HG03575 (cell line): ENCODE results near the gene MVB12A.

Experiments used
- ATAC-seq: cut with Tn5 transposase; IDR thresholded peaks from one replicate; pipeline ENCODE4 v1.9.1; 2021; ENCODE audit not compliant: unreplicated experiment, insufficient number of reproducible peaks, low FRiP score; ENCODE audit errors: extremely low read depth

MVB12A gene

DNA sequence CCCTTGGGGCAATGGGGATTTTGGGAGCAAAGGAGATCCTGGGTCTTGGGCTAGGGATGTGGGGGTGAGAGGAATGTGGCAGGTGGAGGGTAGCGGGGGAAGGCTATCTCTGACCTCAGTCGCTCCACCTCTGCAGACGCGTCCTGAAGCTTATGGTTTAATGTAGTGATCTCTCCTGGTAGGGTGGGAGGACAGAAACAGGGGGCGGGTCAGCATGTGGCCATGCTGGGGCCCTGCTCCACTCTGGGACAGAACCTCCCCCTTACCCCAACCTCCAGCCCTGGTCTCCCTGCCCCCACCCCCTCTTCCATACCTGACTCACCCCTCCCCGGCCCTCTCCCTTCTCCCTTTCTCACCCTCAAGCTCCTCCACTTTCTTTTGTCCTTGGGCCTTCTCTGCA, 15.8 kb upstream of the MVB12A start:
- no peak for ATAC-seq

DNA sequence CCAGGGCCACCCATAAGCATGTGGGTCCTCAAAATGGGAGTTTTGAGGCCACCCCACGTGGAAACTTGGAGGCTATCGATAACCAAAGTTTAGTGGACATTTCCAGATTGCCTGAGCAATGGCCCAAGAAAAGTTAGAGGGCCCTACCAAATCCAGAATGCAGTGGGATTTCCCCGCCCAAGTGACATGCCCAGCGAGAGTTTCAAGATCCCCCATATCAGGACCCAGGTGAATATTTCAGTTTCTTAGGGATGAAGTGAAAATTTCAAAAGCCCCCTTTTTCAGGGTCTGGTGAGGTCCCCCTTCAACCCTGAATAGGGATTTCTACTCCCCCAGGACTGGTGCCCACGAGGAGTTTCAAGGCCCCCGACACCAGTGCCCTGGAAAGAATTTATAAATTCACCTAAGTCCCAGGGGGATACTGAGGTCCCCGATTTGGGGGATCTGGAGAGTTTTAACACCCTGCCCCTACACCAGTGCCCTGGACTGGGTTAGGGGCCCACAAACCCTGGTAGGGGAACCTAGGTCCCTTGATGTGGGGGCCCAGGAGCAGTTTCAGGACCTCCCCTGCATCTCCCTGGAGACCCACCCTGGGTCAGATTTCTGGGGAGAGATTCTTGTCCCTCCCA, 15.1 kb upstream of the MVB12A start:
- no peak for ATAC-seq

- no peak for ATAC-seq
Observed at GRCh38 chr19:17405250-17406045, 14.4 kb upstream of the MVB12A start, which contains the start of gene BST2. BST2 (minus strand) TSS chr19:17405630; CDS start chr19:17405575, 55 bp downstream.

DNA sequence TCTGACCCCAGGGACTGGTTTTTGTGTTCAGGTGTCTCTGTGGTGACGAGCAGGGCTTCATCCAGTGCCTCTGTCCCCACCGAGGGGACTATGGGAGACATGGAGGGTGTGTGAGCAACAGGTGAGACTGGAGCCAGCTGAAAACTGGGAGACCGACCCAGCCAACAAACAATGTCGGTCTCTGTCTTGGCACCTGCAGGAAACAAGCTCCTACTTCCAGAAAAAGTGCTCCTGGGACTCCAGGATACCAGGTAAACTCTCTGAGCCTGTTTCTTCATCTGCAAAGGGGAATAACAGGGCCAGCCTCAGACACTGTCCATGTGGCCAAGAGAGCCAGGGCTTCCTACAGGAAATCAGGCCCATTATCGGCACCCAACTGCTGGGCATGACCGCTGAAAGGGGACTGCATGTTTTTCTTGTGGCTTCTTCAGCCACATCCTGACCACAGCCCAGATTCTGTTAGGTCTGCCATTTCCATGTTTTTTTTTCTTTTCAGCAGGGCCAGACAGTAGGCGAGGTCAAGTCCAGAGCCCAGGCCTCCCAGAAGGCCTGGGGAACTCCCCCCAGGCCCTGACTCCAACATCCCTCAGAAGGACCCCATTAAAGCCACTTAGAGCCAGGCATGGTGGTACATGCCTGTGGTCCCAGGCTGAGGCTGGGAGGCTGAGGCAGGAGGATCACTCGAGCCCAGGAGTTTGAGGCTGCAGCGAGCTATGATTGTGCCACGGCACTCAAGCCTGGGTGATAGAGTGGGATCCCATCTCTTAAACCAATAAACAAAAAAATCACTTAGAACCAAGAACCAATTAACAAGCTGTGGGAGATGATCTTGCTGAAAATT, 13.6 kb upstream of the MVB12A start:
- ATAC-seq, result no peak

- ATAC-seq, result no peak
Observed at GRCh38 chr19:17406887-17407196, 13.0 kb upstream of the MVB12A start.

DNA sequence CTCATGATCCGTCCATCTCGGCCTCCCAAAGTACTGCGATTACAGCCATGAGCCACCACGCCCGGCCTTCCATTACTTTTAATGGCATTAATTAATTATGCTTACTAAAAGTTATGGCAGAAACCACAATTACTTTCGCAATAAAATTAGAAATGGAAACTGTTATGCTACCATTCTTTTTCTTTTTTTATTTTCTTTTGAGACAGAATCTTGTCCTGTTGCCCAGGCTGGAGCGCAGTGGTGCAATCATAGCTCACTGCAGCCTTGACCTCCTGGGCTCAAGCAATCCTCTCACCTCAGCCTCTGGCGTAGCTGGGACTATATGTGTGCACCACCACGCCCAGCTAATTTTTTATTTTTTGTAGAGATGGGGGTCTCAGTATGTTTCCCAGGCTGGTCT, 9.9 kb upstream of the MVB12A start:
- no peak for ATAC-seq

GRCh38 chr19:17411801-17412200, 8.0 kb upstream of the MVB12A start:
- no peak for ATAC-seq

DNA sequence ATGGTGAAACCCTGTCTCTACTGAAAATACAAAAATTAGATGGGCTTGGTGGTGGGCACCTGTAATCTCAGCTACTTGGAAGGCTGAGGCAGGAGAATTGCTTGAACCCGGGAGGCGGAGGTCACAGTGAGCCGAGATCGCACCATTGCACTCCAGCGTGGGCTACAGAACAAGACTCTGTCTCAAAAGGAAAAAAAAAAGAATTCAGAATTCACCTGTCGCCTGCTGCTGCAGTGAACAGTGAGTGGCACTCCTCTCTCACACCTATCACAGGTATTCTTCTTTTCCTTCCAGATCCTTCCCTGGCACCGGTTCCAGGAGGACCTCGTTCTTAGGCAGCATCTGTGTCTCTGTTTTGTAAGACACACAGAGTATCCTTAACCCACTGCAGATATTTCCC, 5.8 kb upstream of the MVB12A start:
- ATAC-seq, result no peak

DNA sequence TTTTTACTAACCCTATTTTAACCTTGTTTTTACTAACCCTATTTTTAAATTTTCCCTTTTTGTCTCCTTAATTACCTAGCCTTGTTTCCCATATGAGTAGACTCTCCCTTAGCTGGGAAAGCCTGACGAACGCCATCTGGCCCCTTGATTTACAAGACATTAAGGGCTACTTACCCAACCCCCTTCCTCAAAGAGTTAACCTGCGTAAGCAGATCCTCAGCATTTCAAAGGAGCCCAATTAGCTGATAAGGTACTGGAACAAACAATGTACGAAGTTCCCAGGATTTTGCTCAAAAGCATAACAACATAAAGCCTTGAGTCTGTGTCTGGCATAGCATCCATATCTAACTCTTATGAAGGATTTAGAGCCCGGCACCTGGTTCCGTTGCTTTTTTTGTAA, 4.7 kb upstream of the MVB12A start:
- ATAC-seq, result no peak

- ATAC-seq, result no peak
Observed at GRCh38 chr19:17418710-17419109, 1.1 kb upstream of the MVB12A start.

GRCh38 chr19:17419154-17419620, 660 bp upstream of the MVB12A start:
- no peak for ATAC-seq

DNA sequence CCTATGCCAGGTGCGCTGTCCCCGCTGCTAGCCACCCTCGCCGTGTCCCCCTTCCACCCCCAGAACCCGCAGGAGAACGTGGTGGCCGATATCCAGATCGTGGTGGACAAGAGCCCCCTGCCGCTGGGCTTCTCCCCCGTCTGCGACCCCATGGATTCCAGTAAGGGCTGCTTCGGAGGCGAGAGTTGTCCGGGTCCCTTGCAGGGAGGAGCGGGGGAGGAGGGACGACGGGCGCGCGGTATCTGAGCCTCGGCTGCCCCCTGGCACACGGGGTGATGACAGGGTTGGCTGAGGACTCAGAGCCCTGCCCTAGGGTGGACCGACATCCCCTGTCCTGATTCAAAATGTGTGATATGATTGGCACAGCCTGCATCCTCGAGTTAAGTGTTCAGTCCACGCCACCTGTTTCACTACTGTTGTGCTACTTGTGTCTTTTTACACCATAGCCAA, 653 bp downstream of the MVB12A start:
- ATAC-seq, result no peak

GRCh38 chr19:17421942-17422341, 2.1 kb downstream of the MVB12A start:
- ATAC-seq, result no peak

- no peak for ATAC-seq
Observed at GRCh38 chr19:17423429-17424208, 3.8 kb downstream of the MVB12A start.

DNA sequence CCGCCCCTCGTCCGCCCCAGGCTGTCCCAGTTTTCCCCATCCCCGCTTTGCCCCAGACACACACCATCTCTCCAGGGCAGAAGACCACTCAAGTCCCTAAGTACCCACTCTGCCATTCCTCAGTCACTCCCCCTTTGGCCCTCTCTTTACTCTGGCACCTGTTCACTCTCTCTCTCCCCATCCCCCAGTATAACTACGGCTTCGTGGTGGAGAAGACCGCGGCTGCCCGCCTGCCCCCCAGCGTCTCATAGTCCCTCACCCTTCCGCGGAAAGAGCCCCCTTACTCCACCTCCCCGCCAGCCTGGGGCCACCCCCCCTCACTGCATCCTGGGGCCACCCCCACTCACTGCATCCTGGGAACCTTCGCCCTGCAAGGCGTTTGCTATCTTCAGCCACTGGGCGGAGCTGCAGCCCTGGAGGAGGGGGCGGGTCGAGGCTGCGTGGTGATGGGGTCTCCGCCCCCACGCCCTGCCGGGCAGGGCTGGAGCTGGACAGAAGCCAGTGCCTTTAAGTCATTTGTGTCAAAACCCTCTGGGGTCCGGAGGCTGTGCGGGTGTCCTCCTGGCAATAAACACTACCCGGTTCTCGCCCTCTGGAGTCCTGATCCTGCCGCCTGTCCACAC, 5.0 kb downstream of the MVB12A start:
- ATAC-seq, result no peak

- ATAC-seq, result no peak
Observed at GRCh38 chr19:17429641-17430113, 9.8 kb downstream of the MVB12A start.

GRCh38 chr19:17431417-17431816, 11.6 kb downstream of the MVB12A start:
- ATAC-seq, result no peak

DNA sequence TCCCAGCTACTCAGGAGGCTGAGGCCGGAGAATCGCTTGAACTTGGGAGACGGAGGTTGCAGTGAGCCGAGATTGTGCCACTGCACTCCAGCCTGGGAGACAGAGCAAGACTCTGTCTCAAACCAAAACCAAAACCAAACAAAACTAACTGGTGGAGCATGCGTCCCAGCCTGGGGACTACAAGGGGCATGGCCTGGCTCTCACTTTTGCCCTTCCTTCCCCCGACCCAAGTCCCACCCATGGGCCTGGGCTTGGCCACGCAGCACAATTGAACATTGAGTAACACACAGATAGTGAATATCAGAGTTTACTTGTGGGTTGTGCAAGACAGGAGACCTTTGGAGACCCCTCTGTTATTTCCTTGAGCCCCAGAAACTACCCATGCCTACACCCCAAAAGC, 15.4 kb downstream of the MVB12A start:
- ATAC-seq, result no peak
